Memory B cell (primary cell): ENCODE data around the gene TMEM50B.

Source experiments
- ATAC-seq: fragments of 150-1000 bp; cut with Tn5 transposase; 2 replicates; pipeline ENCODE4 v1.10.0; 2021; ENCODE audit warnings: low read depth, mild to moderate bottlenecking, moderate library complexity
- DNase-seq, 2 donors: peaks; one replicate each; pipeline ENCODE4 v3.0.0; 2022; ENCODE audit warnings: low spot score in 2 of 2
- H3K27ac Mint-ChIP-seq: one replicate; pipeline ENCODE4 v1.8.0; 2022; ENCODE audit warnings: mild to moderate bottlenecking, moderate library complexity, mixed read lengths
- H3K27me3 Mint-ChIP-seq: one replicate; pipeline ENCODE4 v1.8.0; 2022; ENCODE audit warnings: mixed read lengths
- H3K36me3 Mint-ChIP-seq: one replicate; pipeline ENCODE4 v1.8.0; 2022; ENCODE audit warnings: mild to moderate bottlenecking, mixed read lengths
- H3K4me1 Mint-ChIP-seq: one replicate; pipeline ENCODE4 v1.8.0; 2022; ENCODE audit warnings: mixed read lengths
- H3K4me3 Mint-ChIP-seq: one replicate; pipeline ENCODE4 v1.8.0; 2022; ENCODE audit warnings: mild to moderate bottlenecking, moderate library complexity, mixed read lengths
- H3K9me3 Mint-ChIP-seq: one replicate; pipeline ENCODE4 v1.8.0; 2022; ENCODE audit warnings: mixed read lengths

TMEM50B gene

GRCh38 chr21:33406493-33406892 is 73.3 kb downstream of the TMEM50B start:
- Mint-ChIP-seq H3K27ac (peak overlapping the region; percentile 93), H3K4me3 (peak overlapping the region; percentile 100), H3K36me3 (peaks cover 30% of the 10 kb centered on the region), H3K27me3 (no peaks in the 10 kb centered on the region), H3K9me3 (no peaks in the 10 kb centered on the region), H3K4me1 (peaks cover 49% of the 10 kb centered on the region)
- DNase-seq: no peak
- no peak for ATAC-seq

DNA sequence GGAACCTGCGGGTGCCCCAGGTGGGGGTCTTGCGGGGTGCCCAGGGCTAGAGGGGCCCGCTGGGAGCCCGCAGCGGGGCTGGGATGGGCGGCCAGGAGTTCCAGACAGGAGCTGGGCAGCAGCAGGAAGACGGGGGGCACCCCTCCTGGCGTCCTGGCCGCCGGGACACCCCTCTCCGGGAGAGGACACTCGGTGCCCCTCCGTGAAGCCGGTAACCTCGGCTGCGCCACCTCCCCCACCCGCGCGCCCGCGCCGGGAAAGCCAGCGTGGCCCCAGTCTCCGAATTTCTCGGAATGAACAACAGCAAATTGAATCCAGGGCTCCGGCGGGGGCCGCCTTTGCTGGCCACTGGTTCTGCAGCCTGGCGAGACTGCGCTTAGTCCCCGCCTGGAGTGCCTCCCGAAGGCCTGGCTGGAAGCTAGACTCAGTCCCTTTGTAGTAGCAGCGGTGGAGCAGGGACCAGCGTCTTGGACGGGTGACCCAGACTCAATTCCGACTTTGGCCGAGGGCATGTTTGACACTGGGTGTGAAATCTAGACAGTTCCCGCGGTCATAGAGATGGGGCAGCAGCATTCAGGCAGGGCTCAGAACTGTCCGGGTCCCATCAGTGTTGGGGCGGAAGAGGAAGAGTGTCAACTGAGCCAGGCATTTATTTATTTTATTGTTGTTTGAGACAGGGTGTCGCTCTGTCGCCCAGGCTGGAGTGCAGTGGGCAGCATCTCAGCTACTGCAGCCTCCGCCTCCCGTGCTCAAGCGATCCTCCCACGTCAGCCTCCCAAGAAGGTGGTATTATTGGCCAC is 75.8 kb downstream of the TMEM50B start:
- Mint-ChIP-seq H3K27me3 (no peaks in the 10 kb centered on the region), H3K27ac (peak overlapping the region; percentile 93), H3K36me3 (peaks cover 21% of the 10 kb centered on the region), H3K4me1 (peaks cover 44% of the 10 kb centered on the region), H3K9me3 (no peaks in the 10 kb centered on the region), H3K4me3 (peak overlapping the region; percentile 100)
- ATAC-seq (peak; percentile 40), DNase-seq (peak; percentile 40 to 59)

- Mint-ChIP-seq H3K27me3 (no peaks in the 10 kb centered on the region), H3K27ac (peak within 1 kb of the TSS; percentile 93)
Observed at GRCh38 chr21:33403128-33403785, 76.5 kb downstream of the TMEM50B start, which contains the start of gene IFNGR2. Gene IFNGR2 (plus strand): TSS chr21:33403413. CDS start chr21:33403544, 131 bp downstream.

GRCh38 chr21:33402001-33402979 is 77.5 kb downstream of the TMEM50B start:
- DNase-seq (peak; percentile 26 to 30), ATAC-seq (peak; percentile 51)
- peak overlapping the region; percentile 85 for H3K4me3 Mint-ChIP-seq
- H3K36me3 Mint-ChIP-seq: peaks cover 16% of the 10 kb centered on the region
- H3K4me1 Mint-ChIP-seq: peaks cover 44% of the 10 kb centered on the region
- H3K27ac Mint-ChIP-seq: peak overlapping the region; percentile 88
- no peaks in the 10 kb centered on the region for H3K9me3 Mint-ChIP-seq
- no peaks in the 10 kb centered on the region for H3K27me3 Mint-ChIP-seq

More at GRCh38 chr21:33403128-33403785, 76.5 kb downstream of the TMEM50B start, which contains the start of gene IFNGR2:
- ATAC-seq (peak; percentile 67), DNase-seq (peak; percentile 48 to 68)
- Mint-ChIP-seq H3K4me1 (peaks cover 43% of the 10 kb centered on the region), H3K4me3 (peak within 1 kb of the TSS; percentile 100), H3K36me3 (peaks cover 17% of the 10 kb centered on the region), H3K9me3 (no peaks in the 10 kb centered on the region)

DNA sequence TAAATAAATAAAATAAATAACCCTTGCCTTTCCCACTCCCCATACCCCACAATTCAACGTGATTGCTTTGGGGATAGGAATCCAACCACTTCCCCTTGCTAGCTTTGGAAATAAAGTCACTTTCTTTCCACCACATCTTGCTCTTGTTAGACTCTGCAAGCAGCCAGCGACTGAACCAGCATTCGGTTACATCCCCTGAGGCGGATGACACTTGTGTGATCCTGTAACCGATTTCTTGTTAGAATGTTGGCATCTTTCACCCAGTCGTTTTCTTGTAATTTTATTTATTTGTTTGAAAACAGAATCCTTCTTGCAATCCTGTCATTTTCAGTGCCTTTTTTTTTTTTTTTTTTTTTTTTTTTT is 78.2 kb downstream of the TMEM50B start:
- peaks cover 37% of the 10 kb centered on the region for H3K4me1 Mint-ChIP-seq
- no peak overlapping the region for H3K4me3 Mint-ChIP-seq
- H3K9me3 Mint-ChIP-seq: no peaks in the 10 kb centered on the region
- H3K36me3 Mint-ChIP-seq: peaks cover 10% of the 10 kb centered on the region
- no peaks in the 10 kb centered on the region for H3K27me3 Mint-ChIP-seq
- no peak for ATAC-seq
- DNase-seq: no peak
- no peak overlapping the region for H3K27ac Mint-ChIP-seq
